AG08396 (cell line): Measurements from ENCODE around the gene RCOR1.
A peak's percentile ranks its signal among the peaks of the same experiment; 100 is the strongest.
"Not testable (repeated sequence)": the region's sequence is repeated elsewhere in the genome, so short reads cannot be mapped to it uniquely, and the experiment has no call there.

Experiments
- DNase-seq: peaks from one replicate; pipeline ENCODE4 v3.0.0; 2012; ENCODE audit warnings: low spot score, mixed read lengths

The RCOR1 gene

DNA sequence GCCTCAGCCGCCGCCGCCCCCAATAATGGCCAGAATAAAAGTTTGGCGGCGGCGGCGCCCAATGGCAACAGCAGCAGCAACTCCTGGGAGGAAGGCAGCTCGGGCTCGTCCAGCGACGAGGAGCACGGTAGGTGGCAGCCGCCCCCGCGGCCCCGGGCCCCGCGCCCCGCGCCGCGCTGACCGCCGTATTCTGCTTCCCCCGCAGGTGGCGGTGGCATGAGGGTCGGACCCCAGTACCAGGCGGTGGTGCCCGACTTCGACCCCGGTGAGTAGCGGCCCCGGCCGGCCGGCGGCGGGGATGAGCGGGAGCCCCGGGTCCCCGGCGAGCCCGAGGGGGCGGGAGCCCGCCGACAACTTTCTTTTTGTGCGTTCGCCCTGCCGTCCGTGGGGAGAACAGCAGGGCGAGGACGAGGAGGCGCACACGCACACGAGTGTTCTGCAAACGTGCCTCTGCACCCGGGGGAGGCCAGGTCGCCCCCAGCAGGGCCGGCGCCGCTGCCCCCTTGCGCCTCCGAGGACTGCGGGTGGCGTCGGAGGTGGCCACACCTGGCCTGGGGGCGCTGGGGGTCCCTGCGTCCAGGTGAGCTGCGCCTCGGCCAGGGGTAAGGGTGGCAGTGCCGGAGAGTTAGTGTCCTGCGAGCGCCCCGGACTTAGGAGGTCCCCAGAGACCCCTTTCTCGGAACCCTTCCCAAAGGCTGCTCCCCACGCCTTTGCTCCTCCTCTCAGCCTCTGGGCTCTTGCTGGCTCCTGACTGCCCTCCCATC is 794 bp downstream of the RCOR1 start:
- DNase-seq: peak; percentile 81

DNA sequence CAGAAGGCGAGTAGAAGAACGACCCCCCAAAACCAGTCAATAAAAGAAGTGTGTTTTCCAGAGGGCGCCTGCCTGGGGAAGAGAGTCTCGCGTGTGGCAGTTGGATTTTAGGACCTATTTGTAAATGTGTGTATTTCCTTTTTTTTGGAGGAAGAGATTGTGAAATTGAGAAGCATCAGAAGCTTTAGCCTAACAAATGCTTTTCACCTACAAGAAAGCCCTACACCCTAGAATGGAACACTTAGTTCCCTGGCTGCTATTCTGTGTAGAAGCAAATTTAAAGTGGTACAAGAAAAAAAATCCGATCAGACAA is 1.3 kb downstream of the RCOR1 start:
- no peak for DNase-seq

DNA sequence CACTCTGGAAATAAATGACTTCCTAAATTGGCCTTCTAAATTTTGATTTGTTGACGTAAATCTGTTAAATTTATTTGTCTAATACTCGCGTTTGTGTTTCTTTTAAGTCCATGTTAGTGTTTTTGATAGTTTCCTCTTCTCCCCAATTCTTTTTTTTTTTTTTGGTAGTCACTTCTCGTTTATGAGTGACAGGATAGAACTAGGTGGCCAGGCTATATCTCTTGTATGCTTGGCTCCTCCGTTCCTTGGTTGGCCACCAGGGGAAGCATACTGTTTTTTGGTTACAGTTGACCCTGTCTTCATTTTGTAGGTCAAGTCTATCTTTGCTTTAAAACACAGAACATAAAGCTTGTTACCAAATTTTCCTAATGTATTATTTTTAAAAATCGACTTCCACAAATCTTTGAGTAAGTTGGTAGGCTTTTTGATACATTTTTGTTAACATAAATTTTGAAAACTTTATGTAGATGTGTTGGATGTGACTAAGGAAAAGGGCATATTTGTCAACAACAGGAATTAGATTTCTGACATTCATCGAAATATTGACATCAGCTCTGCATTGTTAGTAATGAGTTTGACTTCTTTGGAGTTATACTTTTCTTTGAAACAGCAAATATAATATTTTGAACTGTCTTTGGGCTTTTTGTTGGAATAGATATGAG is 2.2 kb downstream of the RCOR1 start:
- DNase-seq: peak; percentile 77

DNA sequence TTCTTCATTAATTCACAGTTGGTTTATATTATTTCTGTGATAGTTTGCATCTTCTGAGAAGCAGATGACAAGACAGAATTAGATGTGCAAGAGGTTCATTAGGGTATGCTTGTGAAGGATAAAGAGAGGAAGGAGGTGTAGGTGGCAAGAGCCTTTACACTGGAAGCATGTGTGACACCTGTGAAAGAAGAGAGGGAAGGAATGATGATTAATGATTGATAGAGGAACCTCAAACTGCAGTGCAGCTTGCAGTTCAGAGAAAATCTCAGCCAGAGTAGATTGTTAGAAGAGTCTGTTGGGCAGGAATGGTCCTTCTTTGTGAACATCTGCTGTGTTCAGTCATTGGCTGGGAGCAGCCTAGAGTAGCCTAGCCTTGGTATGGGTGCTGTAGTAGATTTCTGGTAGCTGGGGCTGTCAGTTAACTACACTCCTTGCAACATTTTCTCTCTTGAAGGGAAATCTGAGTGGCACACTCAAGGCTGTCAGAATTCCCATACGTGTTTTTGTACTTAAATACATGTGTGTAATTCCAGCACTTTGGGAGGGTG is 9.0 kb downstream of the RCOR1 start:
- no peak for DNase-seq

DNA sequence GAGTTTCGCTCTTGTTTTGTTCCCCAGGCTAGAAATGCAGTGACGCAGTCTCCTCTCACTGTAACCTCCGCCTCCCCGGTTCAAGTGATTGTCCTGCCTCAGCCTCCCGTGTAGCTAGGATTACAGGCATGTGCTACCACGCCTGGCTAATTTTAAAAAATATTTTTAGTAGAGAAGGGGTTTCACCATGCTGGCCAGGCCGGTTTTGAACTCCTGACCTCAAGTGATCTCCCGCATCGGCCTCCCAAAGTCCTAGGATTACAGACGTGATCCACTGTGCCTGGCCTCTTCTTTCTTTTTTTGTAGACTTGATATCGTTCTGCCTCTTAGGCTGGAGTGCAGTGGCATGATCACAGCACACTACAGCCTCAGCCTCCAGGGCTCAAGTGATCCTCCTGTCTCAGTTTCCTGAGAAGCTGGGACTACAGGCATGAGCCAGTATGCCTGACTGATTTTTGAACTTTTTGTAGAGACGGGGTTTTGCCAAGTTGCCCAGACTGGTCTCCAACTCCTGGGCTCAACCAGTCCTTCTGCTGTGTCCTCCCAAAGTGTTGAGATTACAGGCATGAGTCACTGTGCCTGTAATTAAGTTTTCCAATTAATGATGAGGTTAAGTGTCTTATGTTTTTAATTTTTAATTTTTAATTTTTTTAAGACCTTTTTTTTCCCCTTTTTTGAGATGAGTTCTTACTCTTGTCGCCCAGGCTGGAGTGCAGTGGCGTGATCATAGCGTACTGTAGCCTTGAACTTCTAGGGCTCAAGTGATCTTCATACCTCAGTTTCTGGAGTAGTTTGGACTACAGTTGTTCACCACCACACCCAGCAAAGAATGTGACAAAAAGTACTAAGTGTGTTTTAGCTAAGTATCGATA is 10.2 kb downstream of the RCOR1 start:
- no peak for DNase-seq

DNA sequence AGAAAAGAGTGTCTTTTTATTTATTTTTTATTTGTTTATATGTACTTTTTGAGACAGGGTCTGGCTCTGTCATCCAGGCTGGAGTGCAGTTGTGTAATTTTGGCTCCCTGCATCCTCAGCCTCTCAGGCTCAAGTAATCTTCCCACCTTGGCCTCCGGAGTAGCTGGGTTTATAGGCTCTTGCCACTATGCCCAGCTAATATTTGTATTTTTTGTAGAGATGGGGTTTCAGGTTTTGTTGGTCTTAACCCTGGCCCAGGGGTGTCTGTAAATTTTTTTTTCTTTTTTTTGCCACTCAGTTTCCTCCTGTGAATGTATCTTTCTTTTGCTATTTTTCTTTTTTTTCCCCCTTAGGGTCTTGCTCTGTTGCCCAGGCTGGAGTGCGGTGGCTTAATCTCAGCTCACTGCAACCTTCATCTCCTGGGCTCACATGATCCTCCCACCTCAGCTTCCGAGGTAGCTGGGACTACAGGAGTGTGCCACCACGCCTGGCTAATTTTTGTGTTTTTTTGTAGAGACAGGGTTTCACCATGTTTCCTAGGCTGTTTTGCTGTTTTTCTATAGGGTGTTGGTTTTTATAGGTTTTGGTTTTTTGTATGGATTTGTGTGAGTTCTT is 11.0 kb downstream of the RCOR1 start:
- no peak for DNase-seq

DNA sequence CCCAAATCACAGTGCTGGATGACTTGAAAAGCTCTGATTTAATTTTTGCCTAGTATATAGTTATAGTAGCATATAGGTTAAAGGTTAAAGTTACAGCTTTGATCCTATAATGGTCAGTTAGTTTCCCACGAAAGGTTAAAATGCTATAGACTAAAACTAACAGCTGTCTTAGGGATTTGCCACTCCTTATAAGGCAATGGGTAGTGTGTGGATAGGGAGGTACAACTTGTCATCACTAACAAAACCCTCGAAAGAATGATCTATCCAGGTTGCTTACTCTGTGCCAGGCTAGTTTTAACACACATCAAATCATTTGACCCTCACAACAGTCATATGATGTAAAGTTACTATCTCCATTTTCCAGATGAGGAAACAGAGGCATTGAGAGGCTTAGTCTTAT is 11.7 kb downstream of the RCOR1 start:
- DNase-seq: no peak

DNA sequence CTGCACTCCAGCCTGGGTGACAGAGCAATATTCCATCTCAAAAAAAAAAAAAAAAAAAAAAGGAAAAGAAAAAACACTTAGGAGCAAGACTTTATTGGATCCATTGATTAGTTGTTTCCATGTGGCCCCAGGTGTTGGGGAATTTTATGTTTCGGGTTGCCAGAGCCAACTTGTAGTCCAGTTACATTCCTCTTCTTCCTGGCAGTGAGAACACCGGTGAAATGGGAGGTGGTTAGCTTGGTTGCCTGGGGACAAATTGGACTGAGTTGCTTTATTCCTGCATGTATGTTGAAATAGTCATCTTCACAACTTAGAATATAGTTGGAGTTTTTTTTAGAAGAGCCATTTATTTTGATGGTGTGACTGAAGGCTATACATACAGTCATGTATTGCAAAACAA is 12.6 kb downstream of the RCOR1 start:
- no peak for DNase-seq

DNA sequence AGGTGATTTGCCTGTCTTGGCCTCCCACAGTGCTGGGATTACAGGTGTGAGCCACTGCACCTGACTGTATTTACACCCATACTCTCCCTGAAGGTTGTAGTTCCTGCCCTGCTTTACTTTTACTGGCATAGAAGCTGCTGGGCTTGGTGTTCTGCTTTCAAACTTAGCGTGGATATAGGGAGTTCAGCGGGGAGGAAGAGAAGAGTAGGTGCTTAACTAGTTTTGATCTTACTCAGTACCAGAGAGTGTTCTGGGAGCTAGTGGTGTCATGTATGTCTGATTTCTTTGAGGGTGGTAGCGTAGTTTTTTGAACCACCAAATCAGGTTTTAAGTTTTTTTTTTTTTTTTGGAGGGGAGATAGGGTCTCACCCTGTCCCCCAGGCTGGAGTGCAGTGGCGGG is 13.8 kb downstream of the RCOR1 start:
- no peak for DNase-seq

DNA sequence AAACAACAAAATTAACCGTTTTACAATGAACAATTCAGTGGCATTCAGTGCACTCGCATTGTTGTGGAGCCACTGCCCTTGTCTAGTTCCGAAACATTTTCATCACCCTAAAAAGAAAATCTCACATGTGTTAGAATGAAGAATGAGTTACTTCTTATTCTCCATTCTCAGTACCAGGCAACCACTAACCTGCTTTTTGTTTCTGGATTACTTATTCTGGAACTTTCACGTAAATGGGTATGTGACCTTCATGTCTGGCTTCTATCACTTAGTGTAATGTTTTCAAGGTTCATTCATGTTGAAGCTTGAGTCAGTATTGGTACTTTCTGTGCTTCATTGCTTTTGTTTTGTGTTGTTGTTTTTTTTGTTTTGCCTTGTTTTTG is 15.6 kb downstream of the RCOR1 start:
- DNase-seq: no peak

DNA sequence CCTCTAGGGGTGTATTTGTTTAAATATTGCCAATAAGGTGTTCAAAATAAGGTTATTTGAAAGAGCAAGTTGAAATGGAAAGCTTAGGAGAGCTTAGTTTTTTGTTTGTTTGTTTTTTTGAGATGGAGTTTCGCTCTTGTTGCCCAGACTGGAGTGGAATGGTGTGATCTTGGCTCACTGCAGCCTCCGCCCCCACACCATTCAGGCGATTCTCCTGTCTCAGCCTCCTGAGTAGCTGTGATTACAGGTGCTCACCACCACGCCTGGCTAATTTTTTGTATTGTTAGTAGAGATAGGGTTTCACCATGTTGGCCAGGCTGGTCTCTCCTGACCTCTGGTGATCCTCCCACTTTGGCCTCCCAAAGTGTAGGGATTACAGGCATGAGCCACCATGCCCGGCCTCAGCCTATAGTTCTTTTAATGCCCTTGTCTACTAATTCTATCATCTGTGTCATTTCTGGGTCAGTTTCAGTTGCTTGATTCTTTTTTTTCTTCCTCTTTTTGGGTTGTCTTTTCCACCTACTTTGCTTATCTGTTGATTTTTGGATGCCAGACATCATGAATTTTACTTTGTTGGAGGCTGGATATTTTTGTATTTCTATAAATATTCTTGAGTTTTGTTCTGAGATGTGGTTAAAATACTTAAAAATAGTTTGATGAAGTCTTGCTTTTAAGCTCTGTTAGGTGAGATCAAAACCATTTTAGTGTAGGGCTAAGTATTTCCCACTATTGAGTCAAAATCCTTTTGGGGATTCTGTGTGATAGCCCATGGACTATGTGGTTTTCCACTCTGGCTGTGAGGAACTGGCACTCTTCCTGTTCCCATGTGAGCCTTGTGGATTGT is 18.7 kb downstream of the RCOR1 start:
- no peak for DNase-seq

DNA sequence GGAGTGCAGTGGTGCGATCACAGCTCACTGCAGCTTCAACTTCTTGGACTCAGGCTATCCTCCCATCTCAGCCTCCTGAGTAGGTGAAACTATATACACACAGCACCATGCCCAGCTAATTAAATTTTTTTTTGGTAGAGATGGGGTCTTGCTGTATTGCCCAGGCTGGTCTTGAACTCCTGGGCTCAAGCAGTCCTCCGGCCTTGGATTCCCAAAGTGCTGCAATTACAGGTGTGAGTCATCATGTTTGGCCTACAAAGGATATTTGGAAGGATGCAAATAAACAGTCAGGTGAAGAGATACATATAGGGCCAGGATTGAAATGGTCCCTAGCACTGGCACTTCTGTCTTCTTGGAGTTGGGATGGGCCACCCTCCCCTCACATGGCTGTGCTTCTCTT is 23.9 kb downstream of the RCOR1 start:
- DNase-seq: no peak

DNA sequence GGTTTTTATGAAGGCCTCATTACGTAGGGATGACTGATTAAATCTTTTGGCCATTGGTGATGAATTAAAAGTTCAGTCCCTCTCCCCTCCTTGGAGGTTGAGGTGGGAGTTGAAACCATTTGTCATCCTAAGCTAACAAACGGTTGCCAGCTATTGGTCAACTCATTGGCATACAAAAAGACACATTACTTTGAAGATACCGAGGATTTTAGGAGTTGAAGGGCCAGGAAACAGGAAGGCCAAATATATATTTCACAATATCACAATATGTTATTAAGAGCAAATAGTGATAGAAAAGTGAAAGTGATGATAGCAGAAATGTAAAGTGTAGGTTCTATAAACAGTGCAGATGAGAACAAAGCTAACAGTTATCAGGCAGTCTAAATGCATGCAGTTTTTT is 24.4 kb downstream of the RCOR1 start:
- DNase-seq: no peak

DNA sequence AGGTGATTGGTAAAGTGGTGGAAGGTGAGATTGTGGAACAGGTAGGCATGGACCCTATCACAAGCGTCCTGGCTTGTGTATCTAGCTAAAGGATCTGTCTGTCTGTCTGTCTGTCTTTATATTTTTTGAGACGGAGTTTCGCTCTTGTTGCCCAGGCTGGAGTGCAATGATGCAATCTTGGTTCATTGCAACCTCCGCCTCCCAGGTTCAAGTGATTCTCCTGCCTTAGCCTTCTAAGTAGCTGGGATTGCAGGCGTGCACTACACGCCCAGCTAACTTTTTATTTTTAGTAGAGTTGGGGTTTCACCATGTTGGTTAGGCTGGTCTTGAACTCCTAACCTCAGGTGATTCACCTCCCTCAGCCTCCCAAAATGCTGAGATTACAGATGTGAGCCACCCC is 26.6 kb downstream of the RCOR1 start:
- not testable (repeated sequence) for DNase-seq

DNA sequence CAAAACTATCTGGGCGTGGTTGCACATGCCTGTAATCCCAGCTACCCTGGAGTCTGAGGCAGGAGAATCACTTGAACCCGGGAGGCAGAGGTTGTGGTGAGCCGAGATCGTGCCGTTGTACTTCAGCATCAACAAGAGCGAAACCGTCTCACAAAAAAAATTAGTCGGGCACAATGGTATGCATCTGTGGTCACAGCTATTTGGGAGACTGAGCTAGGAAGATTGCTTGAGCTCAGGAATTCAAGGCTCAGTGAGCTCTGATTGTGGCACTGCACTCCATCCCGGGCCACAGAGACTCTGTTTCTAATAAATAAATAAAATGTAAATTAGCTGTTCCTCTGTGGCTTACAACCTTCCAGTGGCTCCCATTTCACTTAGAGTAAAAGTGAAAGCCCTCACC is 28.0 kb downstream of the RCOR1 start:
- DNase-seq: no peak

DNA sequence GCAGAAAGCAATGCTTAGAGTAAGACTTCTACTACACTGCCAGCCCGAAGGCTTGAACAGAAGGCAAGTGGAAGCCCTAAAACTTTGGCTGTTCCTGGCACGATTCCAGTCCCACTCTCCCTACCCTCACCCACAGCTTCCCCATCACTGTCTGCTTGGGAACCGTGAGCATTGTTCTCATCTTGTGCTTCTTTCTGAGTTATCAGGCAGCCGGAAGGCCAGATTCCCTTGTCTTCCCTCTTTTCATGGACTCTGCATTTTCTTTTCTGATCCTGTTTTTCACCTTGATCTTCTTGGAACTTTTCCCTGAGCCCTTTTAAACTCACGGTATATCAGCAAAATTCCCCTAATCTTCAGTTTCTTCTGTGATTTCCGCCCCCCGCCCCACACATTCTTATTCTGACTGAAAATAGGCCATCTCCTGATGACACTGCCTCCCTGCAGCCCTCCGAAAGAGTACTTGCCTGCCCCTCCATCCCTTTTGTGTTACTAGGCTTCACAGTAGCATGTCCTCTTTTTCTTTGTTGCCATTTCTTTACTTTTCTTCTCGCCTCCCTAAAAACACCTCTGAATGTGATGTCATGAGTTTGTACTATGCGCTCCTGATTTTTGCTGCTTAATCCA is 29.9 kb downstream of the RCOR1 start:
- no peak for DNase-seq

DNA sequence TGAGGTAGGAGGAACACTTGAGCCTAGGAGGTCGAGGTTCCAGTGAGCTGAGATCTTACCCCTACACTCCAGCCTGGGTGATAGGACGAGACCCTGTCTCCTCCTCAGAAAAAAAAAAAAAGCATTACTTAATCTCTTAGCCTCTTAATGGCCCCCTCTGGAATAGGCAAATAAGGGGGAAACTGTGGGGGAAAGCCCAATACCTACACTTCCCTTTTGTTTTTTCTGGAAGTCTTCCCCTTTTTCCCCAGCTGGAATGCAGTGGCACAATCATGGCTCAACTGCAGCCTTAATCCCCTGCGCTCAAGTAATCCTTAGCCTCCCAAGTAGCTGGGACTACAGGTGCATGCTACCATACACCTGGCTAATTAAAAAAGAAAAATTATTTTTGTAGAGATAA is 32.2 kb downstream of the RCOR1 start:
- DNase-seq: no peak

DNA sequence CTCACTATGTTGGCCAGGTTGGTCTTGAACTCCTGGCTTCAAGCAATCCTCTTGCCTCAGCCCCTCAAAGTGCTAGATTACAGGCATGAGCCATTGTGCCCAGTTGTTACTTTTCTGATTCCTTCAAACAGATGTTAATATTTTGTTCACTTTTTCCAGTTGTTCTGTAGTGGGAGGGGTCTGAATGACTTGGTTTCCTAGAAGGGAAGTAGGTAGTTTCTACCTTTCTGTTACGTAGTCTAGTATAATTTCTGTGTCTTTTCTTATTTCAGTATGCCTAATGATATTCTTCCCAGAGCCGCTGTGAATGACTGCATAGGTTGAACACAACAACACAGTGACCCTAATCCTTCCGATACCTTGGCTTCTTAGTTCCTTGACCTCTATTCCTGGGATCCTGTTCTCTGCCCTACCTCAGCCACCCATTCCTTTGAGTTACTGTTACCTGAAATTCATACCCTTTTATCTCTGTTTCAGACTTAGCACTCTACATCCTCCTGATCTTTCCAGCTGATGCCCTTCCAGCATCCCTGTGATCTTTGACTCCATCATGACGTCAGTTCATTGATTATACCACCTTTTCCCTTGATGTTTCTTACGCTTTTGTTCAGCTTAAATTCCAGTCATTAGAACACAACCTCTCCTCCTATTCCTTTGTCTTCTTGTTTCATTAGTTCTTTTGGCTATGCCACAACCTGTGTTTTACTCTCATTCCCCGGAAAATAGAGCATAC is 33.3 kb downstream of the RCOR1 start:
- DNase-seq: no peak

DNA sequence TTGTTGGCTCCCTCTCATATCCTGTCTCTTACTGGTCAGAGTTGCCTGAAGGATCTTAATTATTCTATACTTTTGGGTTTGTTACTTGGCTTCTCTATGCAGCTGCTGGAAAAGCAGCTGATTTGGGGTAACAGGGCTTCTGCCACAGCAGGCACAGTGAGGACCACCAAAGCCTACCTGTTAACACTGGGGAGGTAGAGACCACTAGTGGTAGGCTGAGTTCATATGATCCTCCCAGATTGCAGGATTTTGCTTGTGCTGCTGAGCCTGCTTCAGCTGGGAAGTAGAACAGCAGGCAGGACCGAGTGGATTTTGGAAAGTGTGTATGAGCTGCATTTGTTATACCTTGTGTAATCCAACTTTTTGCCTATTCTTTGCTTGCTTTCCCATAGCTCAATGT is 34.1 kb downstream of the RCOR1 start:
- no peak for DNase-seq

DNA sequence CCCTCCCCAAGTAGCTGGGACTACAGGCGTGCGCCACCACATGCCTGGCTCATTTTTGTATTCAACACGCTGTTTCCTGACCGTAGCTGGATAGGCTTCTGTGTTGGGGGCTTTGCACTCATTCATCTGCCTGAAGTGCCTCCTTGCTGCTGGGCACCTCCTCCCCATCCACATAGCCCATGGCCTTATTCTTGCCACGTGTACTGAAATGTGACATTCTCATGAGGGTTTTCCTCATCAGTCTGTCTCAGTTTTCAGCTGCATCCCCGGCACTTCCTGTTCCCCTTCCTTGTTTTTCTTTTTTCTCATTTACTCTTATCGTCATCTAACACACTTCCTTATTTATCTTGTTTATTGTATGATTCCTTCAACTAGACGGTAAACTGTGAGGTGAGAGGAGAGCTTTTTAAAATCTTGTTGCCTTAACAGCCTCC is 36.6 kb downstream of the RCOR1 start:
- DNase-seq: no peak
